HEK293 (cell line): Measurements from ENCODE around the gene DHRS3.

Experiments
- HOXA7 ChIP-seq: sonication (generic); formaldehyde crosslinking; IDR thresholded peaks from 2 replicates; pipeline ENCODE4 v1.8.1; 2022; ENCODE audit warnings: missing genetic modification reagents, borderline replicate concordance
- KLF9 ChIP-seq: fragments of 450-650 bp; formaldehyde crosslinking; IDR thresholded peaks from 2 replicates; pipeline ENCODE4 v1.5.1; 2016; ENCODE audit warnings: missing biosample characterization, missing genetic modification characterization, low read depth
- PRDM1 ChIP-seq: fragments of 450-650 bp; formaldehyde crosslinking; IDR thresholded peaks from 2 replicates; pipeline ENCODE4; 2016; ENCODE audit warnings: missing biosample characterization, missing genetic modification characterization
- SETDB1 ChIP-seq: IDR thresholded peaks from one replicate; pipeline ENCODE4 v1.6.1; 2017; ENCODE audit warnings: mild to moderate bottlenecking, low read length, moderate library complexity, mixed read lengths; ENCODE audit not compliant: insufficient read length
- YY1 ChIP-seq: fragments of 450-650 bp; formaldehyde crosslinking; IDR thresholded peaks from 2 replicates; pipeline ENCODE4 v1.5.1; 2018; ENCODE audit warnings: missing biosample characterization, missing genetic modification characterization
- ZBTB11 ChIP-seq: fragments of 450-650 bp; formaldehyde crosslinking; conservative IDR thresholded peaks from 2 replicates; pipeline ENCODE4 v1.5.1; 2016; ENCODE audit warnings: low read depth, missing biosample characterization, missing genetic modification characterization
- ZNF133 ChIP-seq: fragments of 450-650 bp; formaldehyde crosslinking; IDR thresholded peaks from 2 replicates; pipeline ENCODE4 v1.5.1; 2016; ENCODE audit warnings: missing biosample characterization, missing genetic modification characterization
- ZNF248 ChIP-seq: fragments of 450-650 bp; formaldehyde crosslinking; IDR thresholded peaks from 2 replicates; pipeline ENCODE4 v1.5.1; 2017; ENCODE audit warnings: missing biosample characterization, missing genetic modification characterization
- ZNF626 ChIP-seq: fragments of 450-650 bp; sonication (Bioruptor Pico); formaldehyde crosslinking; IDR thresholded peaks from 2 replicates; pipeline ENCODE4 v1.5.1; 2018; ENCODE audit warnings: missing biosample characterization, missing genetic modification characterization, inconsistent platforms
- ZNF76 ChIP-seq: fragments of 450-650 bp; formaldehyde crosslinking; IDR thresholded peaks from 2 replicates; pipeline ENCODE4; 2016; ENCODE audit warnings: low read depth, missing biosample characterization, missing genetic modification characterization, borderline replicate concordance
- TF ChIP-seq, protein P1 (sequence below): fragments of 450-650 bp; formaldehyde crosslinking; IDR thresholded peaks from 2 replicates; pipeline ENCODE4 v1.5.1; 2016; ENCODE audit warnings: missing biosample characterization, missing genetic modification characterization
- TF ChIP-seq, protein P2 (sequence below): sonication (generic); formaldehyde crosslinking; IDR thresholded peaks from 2 replicates; pipeline ENCODE4 v1.8.1; 2022; ENCODE audit warnings: mild to moderate bottlenecking, moderate library complexity, missing genetic modification reagents
- TF ChIP-seq, protein P3 (sequence below): fragments of 450-650 bp; formaldehyde crosslinking; IDR thresholded peaks from 2 replicates; pipeline ENCODE4 v1.5.1; 2016; ENCODE audit warnings: missing biosample characterization, missing genetic modification characterization

GRCh38 chr1:12594490-12594889, 23.5 kb downstream of the DHRS3 start:
- TF ChIP-seq, protein P1, sequence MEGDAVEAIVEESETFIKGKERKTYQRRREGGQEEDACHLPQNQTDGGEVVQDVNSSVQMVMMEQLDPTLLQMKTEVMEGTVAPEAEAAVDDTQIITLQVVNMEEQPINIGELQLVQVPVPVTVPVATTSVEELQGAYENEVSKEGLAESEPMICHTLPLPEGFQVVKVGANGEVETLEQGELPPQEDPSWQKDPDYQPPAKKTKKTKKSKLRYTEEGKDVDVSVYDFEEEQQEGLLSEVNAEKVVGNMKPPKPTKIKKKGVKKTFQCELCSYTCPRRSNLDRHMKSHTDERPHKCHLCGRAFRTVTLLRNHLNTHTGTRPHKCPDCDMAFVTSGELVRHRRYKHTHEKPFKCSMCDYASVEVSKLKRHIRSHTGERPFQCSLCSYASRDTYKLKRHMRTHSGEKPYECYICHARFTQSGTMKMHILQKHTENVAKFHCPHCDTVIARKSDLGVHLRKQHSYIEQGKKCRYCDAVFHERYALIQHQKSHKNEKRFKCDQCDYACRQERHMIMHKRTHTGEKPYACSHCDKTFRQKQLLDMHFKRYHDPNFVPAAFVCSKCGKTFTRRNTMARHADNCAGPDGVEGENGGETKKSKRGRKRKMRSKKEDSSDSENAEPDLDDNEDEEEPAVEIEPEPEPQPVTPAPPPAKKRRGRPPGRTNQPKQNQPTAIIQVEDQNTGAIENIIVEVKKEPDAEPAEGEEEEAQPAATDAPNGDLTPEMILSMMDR (tag by site-specific recombination), result no peak
- TF ChIP-seq, protein P2, sequence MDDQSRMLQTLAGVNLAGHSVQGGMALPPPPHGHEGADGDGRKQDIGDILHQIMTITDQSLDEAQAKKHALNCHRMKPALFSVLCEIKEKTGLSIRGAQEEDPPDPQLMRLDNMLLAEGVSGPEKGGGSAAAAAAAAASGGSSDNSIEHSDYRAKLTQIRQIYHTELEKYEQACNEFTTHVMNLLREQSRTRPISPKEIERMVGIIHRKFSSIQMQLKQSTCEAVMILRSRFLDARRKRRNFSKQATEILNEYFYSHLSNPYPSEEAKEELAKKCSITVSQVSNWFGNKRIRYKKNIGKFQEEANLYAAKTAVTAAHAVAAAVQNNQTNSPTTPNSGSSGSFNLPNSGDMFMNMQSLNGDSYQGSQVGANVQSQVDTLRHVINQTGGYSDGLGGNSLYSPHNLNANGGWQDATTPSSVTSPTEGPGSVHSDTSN (CRISPR knock-in tag), result no peak
- TF ChIP-seq ZNF133 (no peak), PRDM1 (tag by site-specific recombination) (no peak), HOXA7 (CRISPR knock-in tag) (no peak), ZNF248 (tag by site-specific recombination) (no peak), SETDB1 (no peak), KLF9 (tag by site-specific recombination) (no peak), ZNF626 (tag by site-specific recombination) (no peak), YY1 (tag by site-specific recombination) (no peak), ZBTB11 (no peak), ZNF76 (tag by site-specific recombination) (no peak)
- TF ChIP-seq, protein P3, sequence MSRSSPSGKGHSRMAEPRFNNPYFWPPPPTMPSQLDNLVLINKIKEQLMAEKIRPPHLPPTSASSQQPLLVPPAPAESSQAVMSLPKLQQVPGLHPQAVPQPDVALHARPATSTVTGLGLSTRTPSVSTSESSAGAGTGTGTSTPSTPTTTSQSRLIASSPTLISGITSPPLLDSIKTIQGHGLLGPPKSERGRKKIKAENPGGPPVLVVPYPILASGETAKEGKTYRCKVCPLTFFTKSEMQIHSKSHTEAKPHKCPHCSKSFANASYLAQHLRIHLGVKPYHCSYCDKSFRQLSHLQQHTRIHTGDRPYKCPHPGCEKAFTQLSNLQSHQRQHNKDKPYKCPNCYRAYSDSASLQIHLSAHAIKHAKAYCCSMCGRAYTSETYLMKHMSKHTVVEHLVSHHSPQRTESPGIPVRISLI (tag by site-specific recombination), result no peak
